Ovary (tissue), 3 donors: Measurements from ENCODE around the gene ZC3H14.

ENCODE experiments used
- POLR2A ChIP-seq: fragments of 450-650 bp; IDR thresholded peaks from one replicate; pipeline ENCODE4 v1.6.1; 2017; ENCODE audit warnings: antibody characterized with exemption, mild to moderate bottlenecking, moderate library complexity
- TF ChIP-seq, protein P1 (sequence below), 3 donors: fragments of 450-650 bp in 2 of 3; fragments of 200-600 bp in 1 of 3; IDR thresholded peaks; one replicate each; pipeline versions ENCODE4 v1.5.1 to v1.8.0; 2016 to 2022; ENCODE audit warnings: antibody characterized with exemption in 3 of 3, mild to moderate bottlenecking in 1 of 3
- donor health status: DM: no; HTN: no; CAD: no.

DNA sequence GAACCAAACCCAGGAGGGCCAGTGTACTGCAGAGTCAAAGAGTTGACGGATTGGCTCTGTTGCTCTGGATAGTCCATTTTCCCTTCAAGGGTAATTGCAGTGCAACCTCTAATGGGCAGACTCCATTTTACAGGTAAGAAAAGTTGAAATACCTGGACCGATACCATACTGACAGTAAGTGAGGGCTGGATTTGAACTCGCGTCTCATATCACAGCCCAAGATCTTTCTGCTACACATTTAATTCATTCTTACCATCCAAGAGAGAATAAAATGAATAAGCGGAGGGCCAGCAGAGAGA lies 356 bp upstream of the ZC3H14 start:
- TF ChIP-seq POLR2A = no peak
- TF ChIP-seq, protein P1, sequence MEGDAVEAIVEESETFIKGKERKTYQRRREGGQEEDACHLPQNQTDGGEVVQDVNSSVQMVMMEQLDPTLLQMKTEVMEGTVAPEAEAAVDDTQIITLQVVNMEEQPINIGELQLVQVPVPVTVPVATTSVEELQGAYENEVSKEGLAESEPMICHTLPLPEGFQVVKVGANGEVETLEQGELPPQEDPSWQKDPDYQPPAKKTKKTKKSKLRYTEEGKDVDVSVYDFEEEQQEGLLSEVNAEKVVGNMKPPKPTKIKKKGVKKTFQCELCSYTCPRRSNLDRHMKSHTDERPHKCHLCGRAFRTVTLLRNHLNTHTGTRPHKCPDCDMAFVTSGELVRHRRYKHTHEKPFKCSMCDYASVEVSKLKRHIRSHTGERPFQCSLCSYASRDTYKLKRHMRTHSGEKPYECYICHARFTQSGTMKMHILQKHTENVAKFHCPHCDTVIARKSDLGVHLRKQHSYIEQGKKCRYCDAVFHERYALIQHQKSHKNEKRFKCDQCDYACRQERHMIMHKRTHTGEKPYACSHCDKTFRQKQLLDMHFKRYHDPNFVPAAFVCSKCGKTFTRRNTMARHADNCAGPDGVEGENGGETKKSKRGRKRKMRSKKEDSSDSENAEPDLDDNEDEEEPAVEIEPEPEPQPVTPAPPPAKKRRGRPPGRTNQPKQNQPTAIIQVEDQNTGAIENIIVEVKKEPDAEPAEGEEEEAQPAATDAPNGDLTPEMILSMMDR (IDR thresholded peaks at IDR 0.05) = no peak
